NCI-H1105 treated with DMSO at 0.1 percent for 48 hours (cell line): ENCODE results near the gene SPTBN4.
"Not testable (repeated sequence)": the region's sequence is repeated elsewhere in the genome, so short reads cannot be mapped to it uniquely, and the experiment has no call there.

Source experiments
- DNase-seq: peaks from one replicate; lab custom pipeline; 2025; lab: John Stamatoyannopoulos, UW

SPTBN4 gene

DNA sequence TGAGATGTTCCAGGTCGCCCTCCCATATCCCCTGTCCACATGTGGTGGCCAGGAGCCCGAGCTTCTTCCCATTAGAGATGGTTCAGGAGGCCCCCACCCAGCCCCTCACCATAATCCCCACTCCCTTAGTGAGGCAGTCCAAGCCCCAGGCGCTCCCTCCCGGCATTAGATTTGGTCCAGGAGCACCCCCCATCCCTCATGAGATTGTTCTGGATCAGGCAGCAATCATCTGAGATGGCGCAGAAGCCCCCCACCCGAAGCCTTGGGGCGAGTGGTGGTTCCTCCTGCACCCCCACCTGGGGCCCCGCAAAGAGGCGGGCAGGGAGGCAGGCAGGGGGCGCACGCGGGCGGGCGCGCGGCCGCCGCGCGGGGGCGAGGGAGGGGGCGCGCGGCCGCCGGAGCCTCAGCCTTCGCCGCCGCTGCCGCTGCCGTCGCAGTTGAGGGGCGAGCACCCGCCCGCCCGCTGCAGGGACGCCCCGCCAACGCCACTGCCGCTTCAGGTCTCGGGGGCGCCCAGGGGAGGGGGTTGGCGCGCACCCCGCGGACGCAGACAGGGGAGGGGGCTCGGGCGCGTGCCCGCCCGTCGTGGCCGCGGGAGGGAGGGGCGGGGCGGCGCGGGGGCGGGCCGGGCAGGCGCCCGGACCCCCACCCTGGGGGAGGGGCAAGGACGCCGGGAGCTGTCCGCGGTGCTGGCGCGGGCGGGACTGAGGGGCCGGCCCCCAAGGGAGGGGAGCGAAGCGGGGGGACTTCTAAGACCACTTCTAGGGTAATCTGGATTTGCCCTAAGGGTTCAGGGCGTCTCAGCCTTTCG, 63.5 kb downstream of the SPTBN4 start:
- DNase-seq = peak; percentile 26

- DNase-seq = no peak
These were observed 66.7 kb downstream of the SPTBN4 start for GRCh38 chr19:40533508-40533907.

DNA sequence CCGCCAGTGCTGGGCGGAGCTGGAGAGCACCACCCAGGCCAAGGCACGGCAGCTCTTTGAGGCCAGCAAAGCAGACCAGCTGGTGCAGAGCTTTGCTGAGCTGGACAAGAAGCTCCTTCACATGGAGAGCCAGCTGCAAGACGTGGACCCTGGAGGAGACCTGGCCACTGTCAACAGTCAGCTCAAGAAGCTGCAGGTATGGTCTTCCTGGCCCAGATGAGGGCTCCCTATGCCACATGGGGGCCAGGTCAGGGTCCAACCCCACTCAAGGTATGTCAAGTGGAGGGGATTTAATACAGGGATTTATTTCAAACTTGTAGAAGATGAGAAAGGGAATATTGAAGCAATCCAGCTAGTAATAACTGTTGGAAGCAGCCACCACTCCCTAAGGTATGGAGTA, 67.3 kb downstream of the SPTBN4 start:
- no peak for DNase-seq

DNA sequence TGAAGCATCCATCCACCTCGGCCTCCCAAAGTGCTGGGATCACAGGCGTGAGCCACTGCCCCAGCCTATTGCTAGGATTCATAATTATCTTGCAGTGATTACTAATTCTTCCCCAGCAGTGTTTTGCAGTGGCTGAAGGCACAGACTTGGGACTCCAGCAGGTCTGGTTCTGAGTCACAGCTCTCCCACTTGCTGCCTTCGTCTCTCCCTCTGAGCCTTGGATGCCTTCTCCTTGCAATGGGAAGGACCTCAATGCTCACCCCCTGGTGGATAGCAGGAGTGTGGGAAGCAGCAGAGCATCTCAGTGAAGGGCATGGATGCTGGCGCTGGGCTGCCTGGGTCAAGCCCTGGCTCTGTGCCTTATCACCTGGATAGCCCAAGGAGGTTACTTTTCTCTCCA, 72.3 kb downstream of the SPTBN4 start:
- DNase-seq = no peak

- DNase-seq = peak; percentile 43
These were observed 75.5 kb downstream of the SPTBN4 start for GRCh38 chr19:40542202-40542859.

DNA sequence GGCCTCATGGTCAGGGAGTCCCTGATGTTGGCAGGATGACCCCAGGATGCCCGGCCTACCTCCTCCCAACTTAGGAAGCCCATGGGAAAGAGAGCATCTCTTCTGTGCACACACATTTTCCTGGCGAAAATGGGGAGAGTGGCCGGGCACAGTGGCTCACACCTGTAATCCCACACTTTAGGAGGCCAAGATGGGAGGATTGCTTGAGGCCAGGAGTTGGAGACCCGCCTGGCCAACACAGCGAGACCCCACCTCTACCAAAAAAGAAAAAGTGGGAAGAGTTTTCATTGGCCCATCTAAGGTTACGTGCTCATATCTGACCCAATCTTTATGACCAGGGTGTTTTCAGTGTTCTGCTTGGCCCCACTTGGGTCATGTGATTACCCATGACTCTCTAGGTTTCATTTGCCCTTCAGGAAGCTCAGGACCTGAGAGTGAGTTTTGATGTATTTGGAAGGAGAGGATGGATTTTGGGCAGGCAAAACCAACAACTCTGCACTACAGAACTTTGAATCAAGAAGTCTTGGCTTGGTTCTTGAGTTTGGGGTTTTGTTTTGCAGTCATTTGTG, 76.3 kb downstream of the SPTBN4 start:
- DNase-seq = no peak

DNA sequence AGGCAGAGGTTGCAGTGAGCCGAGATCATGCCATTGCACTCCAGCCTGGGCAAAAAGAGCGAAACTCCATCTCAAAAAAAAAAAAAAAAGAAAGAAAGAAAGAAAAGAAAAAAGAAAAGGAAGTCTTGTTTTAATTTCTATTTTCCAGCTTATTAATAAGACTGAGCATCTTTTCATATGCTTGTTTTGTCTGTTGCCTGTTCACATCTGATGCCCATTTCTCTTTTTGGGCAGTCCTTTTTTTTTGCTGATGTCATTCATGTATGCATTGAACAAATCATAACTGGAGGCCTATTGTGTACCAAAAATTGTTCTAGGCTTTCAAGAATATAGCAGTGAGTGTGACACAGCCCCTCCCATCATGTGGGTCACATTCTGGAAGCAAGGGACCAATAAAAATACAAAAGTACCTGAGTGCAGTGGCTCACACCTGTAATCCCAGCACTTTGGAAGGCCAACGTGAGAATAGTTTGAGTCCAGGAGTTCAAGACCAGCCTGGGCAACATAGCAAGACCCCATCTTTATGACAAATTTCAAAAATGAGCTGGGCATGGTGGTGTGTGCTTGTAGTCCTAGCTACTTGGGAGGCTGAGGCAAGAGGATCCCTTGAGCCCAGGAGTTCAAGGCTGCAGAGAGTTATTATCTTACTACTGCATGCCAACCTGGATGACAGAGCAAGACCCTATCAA, 79.5 kb downstream of the SPTBN4 start:
- DNase-seq = not testable (repeated sequence)

GRCh38 chr19:40547190-40547589, 80.4 kb downstream of the SPTBN4 start:
- DNase-seq = not testable (repeated sequence)

GRCh38 chr19:40547836-40548235, 81.0 kb downstream of the SPTBN4 start:
- DNase-seq = no peak

DNA sequence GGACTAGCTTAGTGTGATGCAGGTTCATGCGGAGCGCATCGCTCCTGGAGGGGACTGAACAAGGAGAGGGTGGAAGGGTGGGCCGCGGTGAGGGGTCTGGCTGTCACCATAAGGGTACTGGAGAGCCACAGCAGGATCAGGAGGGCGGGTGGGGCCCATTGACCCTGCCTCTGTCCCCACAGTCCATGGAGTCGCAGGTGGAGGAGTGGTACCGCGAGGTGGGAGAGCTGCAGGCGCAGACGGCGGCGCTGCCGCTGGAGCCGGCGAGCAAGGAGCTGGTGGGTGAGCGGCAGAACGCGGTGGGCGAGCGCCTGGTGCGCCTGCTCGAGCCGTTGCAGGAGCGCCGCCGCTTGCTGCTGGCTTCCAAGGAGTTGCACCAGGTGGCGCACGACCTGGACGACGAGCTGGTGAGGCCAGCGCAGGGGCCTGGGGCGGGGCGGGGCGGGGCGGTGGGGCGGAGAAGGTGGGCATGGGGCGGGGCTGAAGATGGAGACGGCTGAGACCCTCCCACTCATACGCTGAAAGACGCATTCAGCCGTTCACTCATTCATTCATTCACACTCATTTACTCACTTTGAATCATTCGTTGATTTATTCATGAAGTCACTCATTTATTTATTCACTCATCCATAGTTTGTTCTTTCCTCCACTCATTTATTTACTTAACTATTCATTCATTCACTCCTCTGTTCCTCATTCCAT, 82.4 kb downstream of the SPTBN4 start:
- DNase-seq = peak; percentile 81

DNA sequence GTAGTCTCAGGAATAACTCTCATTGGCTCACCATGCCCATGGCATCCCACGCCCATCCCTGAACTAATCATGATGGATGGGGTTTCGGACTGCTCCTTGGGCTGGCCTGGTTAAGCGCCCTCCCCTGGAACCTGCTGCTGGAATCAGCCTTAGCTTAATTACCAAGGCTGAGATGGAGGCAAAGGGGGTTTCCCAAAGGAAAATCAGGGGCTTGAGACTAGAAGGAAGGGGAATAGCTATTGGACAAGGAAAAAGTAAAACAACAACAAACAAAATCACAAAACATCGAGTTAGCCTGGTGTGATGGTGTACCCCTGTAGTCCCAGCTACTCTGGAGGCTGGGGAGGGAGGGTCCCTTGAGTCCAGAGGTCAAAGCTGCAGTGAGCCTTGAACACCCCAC, 84.2 kb downstream of the SPTBN4 start:
- no peak for DNase-seq

DNA sequence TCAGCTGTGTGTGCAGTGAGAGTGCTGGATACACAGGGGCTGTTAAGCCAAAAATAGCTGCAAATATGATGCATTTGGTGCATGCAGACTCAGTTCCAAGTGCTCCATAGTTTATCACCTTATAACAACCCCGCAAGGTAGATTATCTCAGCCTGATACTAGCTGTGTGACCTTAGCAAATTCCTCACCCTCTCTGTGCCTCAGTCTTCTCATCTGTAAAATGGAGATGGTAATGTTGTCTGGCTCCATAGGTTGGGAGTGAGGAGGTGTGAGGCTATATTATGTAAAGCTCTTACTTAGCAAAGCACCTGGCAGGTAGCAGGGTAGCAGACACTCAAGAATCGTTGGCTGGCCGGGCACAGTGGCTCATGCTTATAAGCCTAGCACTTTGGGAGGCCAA, 86.0 kb downstream of the SPTBN4 start:
- DNase-seq = no peak

- no peak for DNase-seq
These were observed 87.4 kb downstream of the SPTBN4 start for GRCh38 chr19:40553885-40554857.

- DNase-seq = no peak
These were observed 89.3 kb downstream of the SPTBN4 start for GRCh38 chr19:40555978-40556689.

- no peak for DNase-seq
These were observed 90.2 kb downstream of the SPTBN4 start for GRCh38 chr19:40556953-40557530.

DNA sequence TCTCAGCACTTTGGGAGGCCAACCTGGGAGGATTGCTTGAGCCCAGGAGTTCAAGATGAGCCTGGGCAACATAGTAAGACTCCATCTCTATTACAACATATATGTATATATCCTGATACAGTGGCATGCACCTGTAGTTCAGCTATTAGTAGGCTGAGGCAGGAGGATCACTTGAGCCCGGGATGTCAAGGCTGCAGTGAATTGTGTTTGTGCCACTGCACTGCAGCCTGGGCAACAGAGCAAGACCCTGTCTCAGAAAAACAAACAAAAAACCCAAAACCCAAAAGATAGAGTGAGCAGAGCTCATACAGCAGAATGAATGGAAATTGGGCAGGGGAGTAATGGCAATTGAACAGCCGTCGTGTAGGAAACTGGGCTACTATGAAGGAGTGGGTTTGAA, 92.6 kb downstream of the SPTBN4 start:
- no peak for DNase-seq

- DNase-seq = no peak
These were observed 93.3 kb downstream of the SPTBN4 start for GRCh38 chr19:40560092-40560507.

DNA sequence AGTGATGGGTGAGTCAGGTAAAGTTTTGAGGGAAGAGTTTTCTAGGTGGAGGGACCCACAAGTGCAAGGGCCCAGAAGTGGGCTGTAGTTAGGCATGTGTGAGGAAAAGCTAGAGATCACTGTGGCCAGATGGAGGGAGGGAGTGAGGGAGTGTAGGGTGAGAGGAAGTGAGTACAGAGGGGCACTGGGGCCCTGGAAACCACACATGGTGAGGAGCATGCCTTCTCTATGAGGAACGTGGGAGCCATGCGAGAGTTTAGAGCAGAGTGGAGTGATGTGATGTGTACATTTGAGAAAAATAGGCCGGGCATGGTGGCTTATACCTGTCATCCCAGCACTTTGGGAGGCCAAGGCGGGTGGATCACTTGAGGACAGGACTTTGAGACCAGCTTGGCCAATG, 95.1 kb downstream of the SPTBN4 start:
- no peak for DNase-seq

- DNase-seq = not testable (repeated sequence)
These were observed 97.7 kb downstream of the SPTBN4 start for GRCh38 chr19:40564535-40564934.

- DNase-seq = no peak
These were observed 98.6 kb downstream of the SPTBN4 start for GRCh38 chr19:40565355-40565754.
